ENCODE data around the gene CATSPERD. TPM values are rescaled to one million over a fixed set of nuclear protein-coding genes. Genes with fewer than 3 reads are reported as not detected.

Gene CATSPERD
- total and polyA plus RNA-seq, 9 of the 15 experiments (the other 6 are each of a cell fraction or from before 2014, with no cell fraction given), result not detected

- TF ChIP-seq, protein P1, sequence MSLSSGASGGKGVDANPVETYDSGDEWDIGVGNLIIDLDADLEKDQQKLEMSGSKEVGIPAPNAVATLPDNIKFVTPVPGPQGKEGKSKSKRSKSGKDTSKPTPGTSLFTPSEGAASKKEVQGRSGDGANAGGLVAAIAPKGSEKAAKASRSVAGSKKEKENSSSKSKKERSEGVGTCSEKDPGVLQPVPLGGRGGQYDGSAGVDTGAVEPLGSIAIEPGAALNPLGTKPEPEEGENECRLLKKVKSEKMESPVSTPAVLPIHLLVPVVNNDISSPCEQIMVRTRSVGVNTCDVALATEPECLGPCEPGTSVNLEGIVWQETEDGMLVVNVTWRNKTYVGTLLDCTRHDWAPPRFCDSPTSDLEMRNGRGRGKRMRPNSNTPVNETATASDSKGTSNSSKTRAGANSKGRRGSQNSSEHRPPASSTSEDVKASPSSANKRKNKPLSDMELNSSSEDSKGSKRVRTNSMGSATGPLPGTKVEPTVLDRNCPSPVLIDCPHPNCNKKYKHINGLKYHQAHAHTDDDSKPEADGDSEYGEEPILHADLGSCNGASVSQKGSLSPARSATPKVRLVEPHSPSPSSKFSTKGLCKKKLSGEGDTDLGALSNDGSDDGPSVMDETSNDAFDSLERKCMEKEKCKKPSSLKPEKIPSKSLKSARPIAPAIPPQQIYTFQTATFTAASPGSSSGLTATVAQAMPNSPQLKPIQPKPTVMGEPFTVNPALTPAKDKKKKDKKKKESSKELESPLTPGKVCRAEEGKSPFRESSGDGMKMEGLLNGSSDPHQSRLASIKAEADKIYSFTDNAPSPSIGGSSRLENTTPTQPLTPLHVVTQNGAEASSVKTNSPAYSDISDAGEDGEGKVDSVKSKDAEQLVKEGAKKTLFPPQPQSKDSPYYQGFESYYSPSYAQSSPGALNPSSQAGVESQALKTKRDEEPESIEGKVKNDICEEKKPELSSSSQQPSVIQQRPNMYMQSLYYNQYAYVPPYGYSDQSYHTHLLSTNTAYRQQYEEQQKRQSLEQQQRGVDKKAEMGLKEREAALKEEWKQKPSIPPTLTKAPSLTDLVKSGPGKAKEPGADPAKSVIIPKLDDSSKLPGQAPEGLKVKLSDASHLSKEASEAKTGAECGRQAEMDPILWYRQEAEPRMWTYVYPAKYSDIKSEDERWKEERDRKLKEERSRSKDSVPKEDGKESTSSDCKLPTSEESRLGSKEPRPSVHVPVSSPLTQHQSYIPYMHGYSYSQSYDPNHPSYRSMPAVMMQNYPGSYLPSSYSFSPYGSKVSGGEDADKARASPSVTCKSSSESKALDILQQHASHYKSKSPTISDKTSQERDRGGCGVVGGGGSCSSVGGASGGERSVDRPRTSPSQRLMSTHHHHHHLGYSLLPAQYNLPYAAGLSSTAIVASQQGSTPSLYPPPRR (CRISPR knock-in tag; IDR thresholded peaks at IDR 0.05; ENCODE audit: borderline replicate concordance), result no peak
- TF ChIP-seq CEBPB (tag; IDR thresholded peaks at IDR 0.05) (no peak), ZNF384 (IDR thresholded peaks at IDR 0.05; ENCODE audit: low read depth, low read length) (no peak), ZZZ3 (IDR thresholded peaks at IDR 0.05) (no peak), CBFB (CRISPR knock-in tag; IDR thresholded peaks at IDR 0.05) (0 out of 2 replicates have a peak, but pooled peaks have one; percentile 33), L3MBTL2 (IDR thresholded peaks at IDR 0.05) (peak; percentile 76), TAF9B (IDR thresholded peaks at IDR 0.05; ENCODE audit: partially characterized antibody) (no peak), THAP12 (CRISPR knock-in tag; IDR thresholded peaks at IDR 0.05) (peak; percentile 18; the same call in 1 of the 2 replicates), TAF15 (IDR thresholded peaks at IDR 0.05; ENCODE audit: low read depth, low read length) (no peak), DMBX1 (CRISPR knock-in tag; IDR thresholded peaks at IDR 0.05; ENCODE audit: borderline replicate concordance) (no peak), HMG20B (CRISPR knock-in tag; IDR thresholded peaks at IDR 0.05) (no peak), POLR3G (IDR thresholded peaks at IDR 0.05; ENCODE audit: extremely low read depth, insufficient read length, insufficient replicate concordance) (no peak), ZKSCAN3 (CRISPR knock-in tag; IDR thresholded peaks at IDR 0.05) (no peak), GTF2A2 (tag; IDR thresholded peaks at IDR 0.05) (no peak), DDX20 (tag; IDR thresholded peaks at IDR 0.05; ENCODE audit: low read depth) (no peak), THRAP3 (IDR thresholded peaks at IDR 0.05; ENCODE audit: borderline replicate concordance) (no peak), PRPF4 (IDR thresholded peaks at IDR 0.05; ENCODE audit: insufficient read depth, low read depth, low read length, poor library complexity, severe bottlenecking) (no peak), ARHGAP35 (IDR thresholded peaks at IDR 0.05; ENCODE audit: partially characterized antibody) (no peak), CXXC5 (CRISPR knock-in tag; IDR thresholded peaks at IDR 0.05) (peak; percentile 47; the same call in 1 of the 2 replicates), ZNF696 (CRISPR knock-in tag; conservative IDR thresholded peaks at IDR 0.05) (no peak), EP300 (IDR thresholded peaks at IDR 0.05; ENCODE audit: low read length) (no peak)
- TF ChIP-seq, protein P2, sequence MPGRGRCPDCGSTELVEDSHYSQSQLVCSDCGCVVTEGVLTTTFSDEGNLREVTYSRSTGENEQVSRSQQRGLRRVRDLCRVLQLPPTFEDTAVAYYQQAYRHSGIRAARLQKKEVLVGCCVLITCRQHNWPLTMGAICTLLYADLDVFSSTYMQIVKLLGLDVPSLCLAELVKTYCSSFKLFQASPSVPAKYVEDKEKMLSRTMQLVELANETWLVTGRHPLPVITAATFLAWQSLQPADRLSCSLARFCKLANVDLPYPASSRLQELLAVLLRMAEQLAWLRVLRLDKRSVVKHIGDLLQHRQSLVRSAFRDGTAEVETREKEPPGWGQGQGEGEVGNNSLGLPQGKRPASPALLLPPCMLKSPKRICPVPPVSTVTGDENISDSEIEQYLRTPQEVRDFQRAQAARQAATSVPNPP (IDR thresholded peaks at IDR 0.05; ENCODE audit: borderline replicate concordance, insufficient read depth, insufficient read length), result no peak
Measured at GRCh38 chr19:5805462-5806132, 85.2 kb downstream of the CATSPERD start (continued).

Measured in K562 (cell line).